ENCODE measurements around the gene TLR7.

DNA sequence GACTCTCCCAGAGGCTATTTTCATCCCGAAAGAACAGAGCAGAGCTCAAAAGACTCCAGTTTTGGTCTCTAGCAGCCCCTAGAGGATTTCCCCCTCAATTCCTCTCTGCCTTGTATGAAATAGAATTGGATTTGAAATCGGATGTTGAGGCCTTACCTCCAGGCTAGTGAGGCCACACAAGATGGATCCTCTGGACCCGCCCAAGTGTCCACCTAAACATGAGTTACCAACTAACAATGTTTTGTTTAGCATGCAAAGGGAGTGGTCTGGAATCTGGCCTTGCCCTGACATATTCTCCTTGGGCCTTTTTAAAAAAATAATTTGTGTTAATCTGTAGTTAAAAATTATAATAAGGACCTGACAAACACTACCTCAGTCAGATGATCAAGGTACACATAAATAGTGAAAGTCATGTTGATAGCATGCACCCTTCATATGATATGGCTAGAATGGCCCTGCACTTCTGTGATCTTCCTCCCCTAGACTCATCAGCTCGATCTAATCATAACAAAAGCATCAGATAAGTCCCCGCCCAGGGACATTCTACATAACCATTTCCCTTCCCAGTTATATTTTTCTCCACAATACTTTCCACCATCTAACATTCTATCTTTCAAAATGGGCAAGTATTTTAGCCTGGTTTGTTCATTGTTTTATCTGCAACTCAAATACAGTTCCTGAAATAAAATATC, 46.1 kb downstream of the TLR7 start:
- TF ChIP-seq, protein P1, sequence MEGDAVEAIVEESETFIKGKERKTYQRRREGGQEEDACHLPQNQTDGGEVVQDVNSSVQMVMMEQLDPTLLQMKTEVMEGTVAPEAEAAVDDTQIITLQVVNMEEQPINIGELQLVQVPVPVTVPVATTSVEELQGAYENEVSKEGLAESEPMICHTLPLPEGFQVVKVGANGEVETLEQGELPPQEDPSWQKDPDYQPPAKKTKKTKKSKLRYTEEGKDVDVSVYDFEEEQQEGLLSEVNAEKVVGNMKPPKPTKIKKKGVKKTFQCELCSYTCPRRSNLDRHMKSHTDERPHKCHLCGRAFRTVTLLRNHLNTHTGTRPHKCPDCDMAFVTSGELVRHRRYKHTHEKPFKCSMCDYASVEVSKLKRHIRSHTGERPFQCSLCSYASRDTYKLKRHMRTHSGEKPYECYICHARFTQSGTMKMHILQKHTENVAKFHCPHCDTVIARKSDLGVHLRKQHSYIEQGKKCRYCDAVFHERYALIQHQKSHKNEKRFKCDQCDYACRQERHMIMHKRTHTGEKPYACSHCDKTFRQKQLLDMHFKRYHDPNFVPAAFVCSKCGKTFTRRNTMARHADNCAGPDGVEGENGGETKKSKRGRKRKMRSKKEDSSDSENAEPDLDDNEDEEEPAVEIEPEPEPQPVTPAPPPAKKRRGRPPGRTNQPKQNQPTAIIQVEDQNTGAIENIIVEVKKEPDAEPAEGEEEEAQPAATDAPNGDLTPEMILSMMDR (IDR thresholded peaks at IDR 0.05): no peak
- TF ChIP-seq POLR2AphosphoS5 (IDR thresholded peaks at IDR 0.05) (no peak), POLR2A (IDR thresholded peaks at IDR 0.05; ENCODE audit: low read depth) (no peak)
